ENCODE measurements around the gene EPHB4. TPM values are rescaled to one million over a fixed set of nuclear protein-coding genes. Genes with fewer than 3 reads are reported as not detected.
"Not testable (repeated sequence)": the region's sequence is repeated elsewhere in the genome, so short reads cannot be mapped to it uniquely, and the experiment has no call there.

The EPHB4 gene
- total and polyA plus RNA-seq, 2 experiments from 2014 or later: 23.3 to 164 TPM

DNA sequence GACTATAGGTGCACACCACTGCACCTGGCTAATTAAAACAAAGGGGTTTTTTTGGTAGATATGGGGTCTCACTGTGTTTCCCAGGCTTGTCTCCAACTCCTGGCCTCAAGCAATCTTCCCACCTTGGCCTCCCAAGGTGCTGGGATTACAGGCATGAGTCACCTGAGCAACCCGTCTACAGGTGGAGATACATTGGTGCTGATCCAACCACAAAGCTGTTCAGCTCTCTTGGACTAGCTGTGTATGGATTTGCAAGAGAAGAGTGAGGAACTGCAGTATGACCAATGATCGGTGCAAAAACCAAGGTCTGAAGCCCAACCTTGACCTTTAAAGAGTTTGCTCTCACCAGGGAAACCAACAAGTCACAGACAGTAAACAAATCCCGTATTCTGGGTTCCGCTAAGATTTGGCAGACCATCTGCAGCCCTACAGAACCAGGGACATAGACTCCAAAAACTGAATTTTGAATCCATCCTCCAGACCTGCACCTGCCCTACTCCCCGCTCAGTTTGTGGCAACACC is 18.9 kb downstream of the EPHB4 start:
- Histone ChIP-seq H3K27me3 (ENCODE audit: insufficient read depth) (no peaks in the 10 kb centered on the region), H3K27ac (ENCODE audit: low read depth) (no peak overlapping the region; the same call in 1 of the 2 replicates), H4K20me1 (replicated peaks; ENCODE audit: insufficient read depth) (peaks cover 32% of the 10 kb centered on the region), H3K4me1 (ENCODE audit: insufficient read depth) (no peaks in the 10 kb centered on the region; the same call in 1 of the 2 replicates), H3K36me3 (ENCODE audit: insufficient read depth) (peaks cover 73% of the 10 kb centered on the region), H3K9me2 (ENCODE audit: insufficient read depth) (no peaks in the 10 kb centered on the region), H3K4me3 (no peak overlapping the region), H3F3A (replicated peaks; ENCODE audit: low read depth) (peaks cover 16% of the 10 kb centered on the region; the same call in 1 of the 2 replicates), H2AFZ (no peak overlapping the region), H3K4me2 (no peak overlapping the region), H3K79me2 (replicated peaks; ENCODE audit: insufficient read depth) (peaks cover 9% of the 10 kb centered on the region; the same call in 1 of the 2 replicates)
- H3K27ac Mint-ChIP-seq: no peak overlapping the region
- no peaks in the 10 kb centered on the region for H3K9me3 Mint-ChIP-seq
- H3K36me3 Mint-ChIP-seq (ENCODE audit: low read depth): peaks cover 98% of the 10 kb centered on the region
- peaks cover 9% of the 10 kb centered on the region for H3K4me1 Mint-ChIP-seq
- no peak for TF ChIP-seq EZH2phosphoT487 (IDR thresholded peaks at IDR 0.05; ENCODE audit: unreplicated experiment)
- TF ChIP-seq POLR2AphosphoS5 (IDR thresholded peaks at IDR 0.05; ENCODE audit: low read depth): no peak
- TF ChIP-seq ZNF114 (CRISPR knock-in tag; IDR thresholded peaks at IDR 0.05): no peak
- TF ChIP-seq JUNB (IDR thresholded peaks at IDR 0.05; ENCODE audit: unreplicated experiment): no peak
- TF ChIP-seq, protein P1, sequence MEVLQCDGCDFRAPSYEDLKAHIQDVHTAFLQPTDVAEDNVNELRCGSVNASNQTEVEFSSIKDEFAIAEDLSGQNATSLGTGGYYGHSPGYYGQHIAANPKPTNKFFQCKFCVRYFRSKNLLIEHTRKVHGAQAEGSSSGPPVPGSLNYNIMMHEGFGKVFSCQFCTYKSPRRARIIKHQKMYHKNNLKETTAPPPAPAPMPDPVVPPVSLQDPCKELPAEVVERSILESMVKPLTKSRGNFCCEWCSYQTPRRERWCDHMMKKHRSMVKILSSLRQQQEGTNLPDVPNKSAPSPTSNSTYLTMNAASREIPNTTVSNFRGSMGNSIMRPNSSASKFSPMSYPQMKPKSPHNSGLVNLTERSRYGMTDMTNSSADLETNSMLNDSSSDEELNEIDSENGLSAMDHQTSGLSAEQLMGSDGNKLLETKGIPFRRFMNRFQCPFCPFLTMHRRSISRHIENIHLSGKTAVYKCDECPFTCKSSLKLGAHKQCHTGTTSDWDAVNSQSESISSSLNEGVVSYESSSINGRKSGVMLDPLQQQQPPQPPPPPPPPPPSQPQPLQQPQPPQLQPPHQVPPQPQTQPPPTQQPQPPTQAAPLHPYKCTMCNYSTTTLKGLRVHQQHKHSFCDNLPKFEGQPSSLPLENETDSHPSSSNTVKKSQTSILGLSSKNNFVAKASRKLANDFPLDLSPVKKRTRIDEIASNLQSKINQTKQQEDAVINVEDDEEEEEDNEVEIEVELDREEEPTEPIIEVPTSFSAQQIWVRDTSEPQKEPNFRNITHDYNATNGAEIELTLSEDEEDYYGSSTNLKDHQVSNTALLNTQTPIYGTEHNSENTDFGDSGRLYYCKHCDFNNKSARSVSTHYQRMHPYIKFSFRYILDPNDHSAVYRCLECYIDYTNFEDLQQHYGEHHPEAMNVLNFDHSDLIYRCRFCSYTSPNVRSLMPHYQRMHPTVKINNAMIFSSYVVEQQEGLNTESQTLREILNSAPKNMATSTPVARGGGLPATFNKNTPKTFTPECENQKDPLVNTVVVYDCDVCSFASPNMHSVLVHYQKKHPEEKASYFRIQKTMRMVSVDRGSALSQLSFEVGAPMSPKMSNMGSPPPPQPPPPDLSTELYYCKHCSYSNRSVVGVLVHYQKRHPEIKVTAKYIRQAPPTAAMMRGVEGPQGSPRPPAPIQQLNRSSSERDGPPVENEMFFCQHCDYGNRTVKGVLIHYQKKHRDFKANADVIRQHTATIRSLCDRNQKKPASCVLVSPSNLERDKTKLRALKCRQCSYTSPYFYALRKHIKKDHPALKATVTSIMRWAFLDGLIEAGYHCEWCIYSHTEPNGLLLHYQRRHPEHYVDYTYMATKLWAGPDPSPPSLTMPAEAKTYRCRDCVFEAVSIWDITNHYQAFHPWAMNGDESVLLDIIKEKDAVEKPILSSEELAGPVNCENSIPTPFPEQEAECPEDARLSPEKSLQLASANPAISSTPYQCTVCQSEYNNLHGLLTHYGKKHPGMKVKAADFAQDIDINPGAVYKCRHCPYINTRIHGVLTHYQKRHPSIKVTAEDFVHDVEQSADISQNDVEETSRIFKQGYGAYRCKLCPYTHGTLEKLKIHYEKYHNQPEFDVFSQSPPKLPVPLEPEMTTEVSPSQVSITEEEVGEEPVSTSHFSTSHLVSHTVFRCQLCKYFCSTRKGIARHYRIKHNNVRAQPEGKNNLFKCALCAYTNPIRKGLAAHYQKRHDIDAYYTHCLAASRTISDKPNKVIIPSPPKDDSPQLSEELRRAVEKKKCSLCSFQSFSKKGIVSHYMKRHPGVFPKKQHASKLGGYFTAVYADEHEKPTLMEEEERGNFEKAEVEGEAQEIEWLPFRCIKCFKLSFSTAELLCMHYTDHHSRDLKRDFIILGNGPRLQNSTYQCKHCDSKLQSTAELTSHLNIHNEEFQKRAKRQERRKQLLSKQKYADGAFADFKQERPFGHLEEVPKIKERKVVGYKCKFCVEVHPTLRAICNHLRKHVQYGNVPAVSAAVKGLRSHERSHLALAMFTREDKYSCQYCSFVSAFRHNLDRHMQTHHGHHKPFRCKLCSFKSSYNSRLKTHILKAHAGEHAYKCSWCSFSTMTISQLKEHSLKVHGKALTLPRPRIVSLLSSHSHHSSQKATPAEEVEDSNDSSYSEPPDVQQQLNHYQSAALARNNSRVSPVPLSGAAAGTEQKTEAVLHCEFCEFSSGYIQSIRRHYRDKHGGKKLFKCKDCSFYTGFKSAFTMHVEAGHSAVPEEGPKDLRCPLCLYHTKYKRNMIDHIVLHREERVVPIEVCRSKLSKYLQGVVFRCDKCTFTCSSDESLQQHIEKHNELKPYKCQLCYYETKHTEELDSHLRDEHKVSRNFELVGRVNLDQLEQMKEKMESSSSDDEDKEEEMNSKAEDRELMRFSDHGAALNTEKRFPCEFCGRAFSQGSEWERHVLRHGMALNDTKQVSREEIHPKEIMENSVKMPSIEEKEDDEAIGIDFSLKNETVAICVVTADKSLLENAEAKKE (CRISPR knock-in tag; IDR thresholded peaks at IDR 0.05): no peak
- TF ChIP-seq, protein P2, sequence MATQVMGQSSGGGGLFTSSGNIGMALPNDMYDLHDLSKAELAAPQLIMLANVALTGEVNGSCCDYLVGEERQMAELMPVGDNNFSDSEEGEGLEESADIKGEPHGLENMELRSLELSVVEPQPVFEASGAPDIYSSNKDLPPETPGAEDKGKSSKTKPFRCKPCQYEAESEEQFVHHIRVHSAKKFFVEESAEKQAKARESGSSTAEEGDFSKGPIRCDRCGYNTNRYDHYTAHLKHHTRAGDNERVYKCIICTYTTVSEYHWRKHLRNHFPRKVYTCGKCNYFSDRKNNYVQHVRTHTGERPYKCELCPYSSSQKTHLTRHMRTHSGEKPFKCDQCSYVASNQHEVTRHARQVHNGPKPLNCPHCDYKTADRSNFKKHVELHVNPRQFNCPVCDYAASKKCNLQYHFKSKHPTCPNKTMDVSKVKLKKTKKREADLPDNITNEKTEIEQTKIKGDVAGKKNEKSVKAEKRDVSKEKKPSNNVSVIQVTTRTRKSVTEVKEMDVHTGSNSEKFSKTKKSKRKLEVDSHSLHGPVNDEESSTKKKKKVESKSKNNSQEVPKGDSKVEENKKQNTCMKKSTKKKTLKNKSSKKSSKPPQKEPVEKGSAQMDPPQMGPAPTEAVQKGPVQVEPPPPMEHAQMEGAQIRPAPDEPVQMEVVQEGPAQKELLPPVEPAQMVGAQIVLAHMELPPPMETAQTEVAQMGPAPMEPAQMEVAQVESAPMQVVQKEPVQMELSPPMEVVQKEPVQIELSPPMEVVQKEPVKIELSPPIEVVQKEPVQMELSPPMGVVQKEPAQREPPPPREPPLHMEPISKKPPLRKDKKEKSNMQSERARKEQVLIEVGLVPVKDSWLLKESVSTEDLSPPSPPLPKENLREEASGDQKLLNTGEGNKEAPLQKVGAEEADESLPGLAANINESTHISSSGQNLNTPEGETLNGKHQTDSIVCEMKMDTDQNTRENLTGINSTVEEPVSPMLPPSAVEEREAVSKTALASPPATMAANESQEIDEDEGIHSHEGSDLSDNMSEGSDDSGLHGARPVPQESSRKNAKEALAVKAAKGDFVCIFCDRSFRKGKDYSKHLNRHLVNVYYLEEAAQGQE (IDR thresholded peaks at IDR 0.05; ENCODE audit: unreplicated experiment): no peak
- TF ChIP-seq NANOG (IDR thresholded peaks at IDR 0.05; ENCODE audit: borderline replicate concordance): no peak
- peaks cover 22% of the 10 kb centered on the region for H3K27me3 Mint-ChIP-seq (ENCODE audit: insufficient read depth, low read depth, poor library complexity)
- DNase-seq (ENCODE audit: low spot score): no peak
- ATAC-seq: no peak
- no peak overlapping the region for H3K4me3 Mint-ChIP-seq

DNA sequence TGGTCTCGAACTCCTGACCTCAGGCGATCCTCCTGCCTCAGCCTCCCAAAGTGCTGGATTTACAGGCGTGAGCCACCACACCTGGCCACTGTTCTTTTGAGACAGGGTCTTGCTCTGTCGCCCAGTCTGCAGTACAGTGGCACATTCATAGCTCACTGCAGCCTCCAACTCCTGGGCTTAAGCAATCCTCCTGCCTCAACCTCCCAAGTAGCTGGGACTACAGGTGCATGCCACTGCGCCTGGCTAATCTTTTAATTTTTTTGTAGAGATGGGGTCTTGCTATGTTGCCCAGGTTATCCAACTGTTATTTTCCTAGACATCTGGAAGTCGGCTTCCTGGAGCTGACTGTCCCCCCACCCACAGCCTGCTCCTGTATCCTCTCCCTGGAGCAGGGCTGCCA is 20.4 kb downstream of the EPHB4 start:
- peaks cover 22% of the 10 kb centered on the region for H3K27me3 Mint-ChIP-seq (ENCODE audit: insufficient read depth, low read depth, poor library complexity)
- peaks cover 13% of the 10 kb centered on the region for H3K4me1 Mint-ChIP-seq
- DNase-seq (ENCODE audit: low spot score); H3K27ac ChIP-seq (ENCODE audit: low read depth); H3K27ac Mint-ChIP-seq; H3K4me2 ChIP-seq; H3K9me2 ChIP-seq (ENCODE audit: insufficient read depth); H3K79me2 ChIP-seq (replicated peaks; ENCODE audit: insufficient read depth); H3K4me3 Mint-ChIP-seq; H3K4me1 ChIP-seq (ENCODE audit: insufficient read depth); H3K27me3 ChIP-seq (ENCODE audit: insufficient read depth); ATAC-seq; H3K4me3 ChIP-seq; H3K9me3 Mint-ChIP-seq; H2AFZ ChIP-seq: not testable (repeated sequence)
- peaks cover 17% of the 10 kb centered on the region; the same call in 1 of the 2 replicates for H3F3A ChIP-seq (replicated peaks; ENCODE audit: low read depth)
- H4K20me1 ChIP-seq (replicated peaks; ENCODE audit: insufficient read depth): peaks cover 31% of the 10 kb centered on the region
- peaks cover 61% of the 10 kb centered on the region for H3K36me3 ChIP-seq (ENCODE audit: insufficient read depth)
- peaks cover 92% of the 10 kb centered on the region for H3K36me3 Mint-ChIP-seq (ENCODE audit: low read depth)

Measured in GM23338 (cell line).